ENCODE results near the gene COL7A1. TPM values are rescaled to one million over a fixed set of nuclear protein-coding genes. Genes with fewer than 3 reads are reported as not detected.

COL7A1 gene
- total RNA-seq, 1 experiment from 2014 or later = 8.1 TPM

DNA sequence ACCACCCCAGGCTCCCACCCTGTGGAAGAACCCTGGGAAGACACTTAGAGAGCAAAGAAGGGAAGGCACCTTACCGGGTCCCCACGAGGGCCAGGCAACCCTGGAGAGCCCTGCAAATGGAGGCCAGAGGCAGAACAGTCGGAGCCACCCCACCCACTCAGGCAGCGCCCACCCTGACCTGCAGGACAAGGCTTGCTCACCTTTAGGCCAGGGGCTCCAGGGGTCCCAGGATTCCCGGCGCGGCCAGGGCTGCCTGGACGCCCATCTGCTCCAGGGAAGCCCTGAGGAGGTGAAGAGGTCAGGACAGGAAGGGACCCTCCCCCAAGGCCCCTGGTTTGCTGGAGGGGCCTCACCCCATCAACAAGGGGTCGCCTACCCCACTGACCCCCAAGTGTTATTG, 10.3 kb downstream of the COL7A1 start (continued):
- TF ChIP-seq ZNF317 (CRISPR knock-in tag; IDR thresholded peaks at IDR 0.05; ENCODE audit: borderline replicate concordance, low read depth) (no peak), GABPB1 (CRISPR knock-in tag; IDR thresholded peaks at IDR 0.05) (no peak), MAX (CRISPR knock-in tag; IDR thresholded peaks at IDR 0.05) (no peak)

DNA sequence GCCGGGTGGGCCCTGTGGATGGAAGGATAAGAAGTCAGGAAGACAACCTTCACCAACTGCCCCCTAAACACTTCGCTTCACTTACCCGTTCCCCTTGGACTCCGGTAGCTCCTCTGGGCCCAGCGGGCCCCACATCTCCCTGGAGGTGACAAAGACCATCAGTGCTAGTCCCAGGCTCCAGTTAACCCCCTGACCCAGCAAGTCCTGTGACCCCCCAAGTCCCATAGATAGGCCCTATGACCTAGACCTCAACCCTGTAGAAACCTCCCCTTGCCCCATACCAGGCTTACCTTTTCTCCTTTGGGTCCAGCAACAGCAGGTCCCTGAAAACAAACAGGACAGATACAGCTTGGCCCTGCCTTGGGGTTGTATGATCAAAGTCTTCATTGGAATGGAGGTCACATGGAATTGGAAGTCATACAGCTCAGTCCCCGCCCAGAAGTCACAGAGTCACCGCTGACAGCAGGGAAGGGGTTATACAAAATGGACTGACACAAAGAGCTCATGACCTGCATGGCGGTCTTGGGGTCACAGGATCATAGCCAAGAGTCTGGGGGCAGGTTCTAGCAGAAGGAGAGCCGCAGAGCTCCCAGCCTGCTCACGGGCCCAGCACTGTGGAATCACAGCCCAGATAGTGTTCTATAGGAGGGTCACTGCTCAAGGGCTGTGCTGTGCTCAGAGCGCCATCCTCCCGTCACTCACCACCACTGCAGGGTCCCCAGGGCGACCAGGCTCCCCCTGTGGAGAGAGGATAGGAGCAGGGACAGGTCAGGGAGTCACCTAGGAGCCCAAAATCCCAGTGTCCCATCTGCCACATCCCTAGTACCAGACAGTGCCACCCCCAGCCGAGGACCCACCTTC, 13.3 kb downstream of the COL7A1 start:
- TF ChIP-seq, protein P1, sequence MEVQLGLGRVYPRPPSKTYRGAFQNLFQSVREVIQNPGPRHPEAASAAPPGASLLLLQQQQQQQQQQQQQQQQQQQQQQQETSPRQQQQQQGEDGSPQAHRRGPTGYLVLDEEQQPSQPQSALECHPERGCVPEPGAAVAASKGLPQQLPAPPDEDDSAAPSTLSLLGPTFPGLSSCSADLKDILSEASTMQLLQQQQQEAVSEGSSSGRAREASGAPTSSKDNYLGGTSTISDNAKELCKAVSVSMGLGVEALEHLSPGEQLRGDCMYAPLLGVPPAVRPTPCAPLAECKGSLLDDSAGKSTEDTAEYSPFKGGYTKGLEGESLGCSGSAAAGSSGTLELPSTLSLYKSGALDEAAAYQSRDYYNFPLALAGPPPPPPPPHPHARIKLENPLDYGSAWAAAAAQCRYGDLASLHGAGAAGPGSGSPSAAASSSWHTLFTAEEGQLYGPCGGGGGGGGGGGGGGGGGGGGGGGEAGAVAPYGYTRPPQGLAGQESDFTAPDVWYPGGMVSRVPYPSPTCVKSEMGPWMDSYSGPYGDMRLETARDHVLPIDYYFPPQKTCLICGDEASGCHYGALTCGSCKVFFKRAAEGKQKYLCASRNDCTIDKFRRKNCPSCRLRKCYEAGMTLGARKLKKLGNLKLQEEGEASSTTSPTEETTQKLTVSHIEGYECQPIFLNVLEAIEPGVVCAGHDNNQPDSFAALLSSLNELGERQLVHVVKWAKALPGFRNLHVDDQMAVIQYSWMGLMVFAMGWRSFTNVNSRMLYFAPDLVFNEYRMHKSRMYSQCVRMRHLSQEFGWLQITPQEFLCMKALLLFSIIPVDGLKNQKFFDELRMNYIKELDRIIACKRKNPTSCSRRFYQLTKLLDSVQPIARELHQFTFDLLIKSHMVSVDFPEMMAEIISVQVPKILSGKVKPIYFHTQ (CRISPR knock-in tag; IDR thresholded peaks at IDR 0.05) = no peak
- no peaks in the 10 kb centered on the region for H3K9me3 Mint-ChIP-seq
- no peaks in the 10 kb centered on the region for H3K4me1 Mint-ChIP-seq
- POLR2A ChIA-PET = no interaction called here
- ATAC-seq (no peak; the same call in 1 of the 2 replicates), DNase-seq (ENCODE audit: low spot score) (no peak)
- CTCF ChIA-PET = interaction anchor here (1.1 to 1.6 kb wide), 2 partner anchors 24 to 146 kb away, joined by 3 to 5 read pairs; no protein-coding TSS in a partner anchor
- no peak overlapping the region for H3K4me3 Mint-ChIP-seq
- no peaks in the 10 kb centered on the region for H3K27me3 Mint-ChIP-seq (ENCODE audit: low read depth)
- no peak overlapping the region for H3K27ac Mint-ChIP-seq
- no peaks in the 10 kb centered on the region; the same call in 1 of the 2 replicates for H3K36me3 Mint-ChIP-seq

GRCh38 chr3:48576647-48577046, 18.5 kb downstream of the COL7A1 start:
- DNase-seq (ENCODE audit: low spot score) (no peak), ATAC-seq (no peak)
- H3K36me3 Mint-ChIP-seq = no peaks in the 10 kb centered on the region; the same call in 1 of the 2 replicates
- no peak overlapping the region for H3K4me3 Mint-ChIP-seq
- no peak for TF ChIP-seq STAT6 (CRISPR knock-in tag; conservative IDR thresholded peaks at IDR 0.05; ENCODE audit: low read depth)
- TF ChIP-seq, protein P2, sequence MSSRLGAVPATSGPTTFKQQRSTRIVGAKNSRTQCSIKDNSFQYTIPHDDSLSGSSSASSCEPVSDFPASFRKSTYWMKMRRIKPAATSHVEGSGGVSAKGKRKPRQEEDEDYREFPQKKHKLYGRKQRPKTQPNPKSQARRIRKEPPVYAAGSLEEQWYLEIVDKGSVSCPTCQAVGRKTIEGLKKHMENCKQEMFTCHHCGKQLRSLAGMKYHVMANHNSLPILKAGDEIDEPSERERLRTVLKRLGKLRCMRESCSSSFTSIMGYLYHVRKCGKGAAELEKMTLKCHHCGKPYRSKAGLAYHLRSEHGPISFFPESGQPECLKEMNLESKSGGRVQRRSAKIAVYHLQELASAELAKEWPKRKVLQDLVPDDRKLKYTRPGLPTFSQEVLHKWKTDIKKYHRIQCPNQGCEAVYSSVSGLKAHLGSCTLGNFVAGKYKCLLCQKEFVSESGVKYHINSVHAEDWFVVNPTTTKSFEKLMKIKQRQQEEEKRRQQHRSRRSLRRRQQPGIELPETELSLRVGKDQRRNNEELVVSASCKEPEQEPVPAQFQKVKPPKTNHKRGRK (CRISPR knock-in tag; IDR thresholded peaks at IDR 0.05; ENCODE audit: borderline replicate concordance) = no peak
- TF ChIP-seq, protein P3, sequence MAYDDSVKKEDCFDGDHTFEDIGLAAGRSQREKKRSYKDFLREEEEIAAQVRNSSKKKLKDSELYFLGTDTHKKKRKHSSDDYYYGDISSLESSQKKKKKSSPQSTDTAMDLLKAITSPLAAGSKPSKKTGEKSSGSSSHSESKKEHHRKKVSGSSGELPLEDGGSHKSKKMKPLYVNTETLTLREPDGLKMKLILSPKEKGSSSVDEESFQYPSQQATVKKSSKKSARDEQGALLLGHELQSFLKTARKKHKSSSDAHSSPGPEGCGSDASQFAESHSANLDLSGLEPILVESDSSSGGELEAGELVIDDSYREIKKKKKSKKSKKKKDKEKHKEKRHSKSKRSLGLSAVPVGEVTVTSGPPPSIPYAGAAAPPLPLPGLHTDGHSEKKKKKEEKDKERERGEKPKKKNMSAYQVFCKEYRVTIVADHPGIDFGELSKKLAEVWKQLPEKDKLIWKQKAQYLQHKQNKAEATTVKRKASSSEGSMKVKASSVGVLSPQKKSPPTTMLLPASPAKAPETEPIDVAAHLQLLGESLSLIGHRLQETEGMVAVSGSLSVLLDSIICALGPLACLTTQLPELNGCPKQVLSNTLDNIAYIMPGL (CRISPR knock-in tag; IDR thresholded peaks at IDR 0.05) = no peak
- TF ChIP-seq ZNF263 (CRISPR knock-in tag; IDR thresholded peaks at IDR 0.05; ENCODE audit: low read depth) = no peak
- TF ChIP-seq SOX15 (CRISPR knock-in tag; IDR thresholded peaks at IDR 0.05) = no peak
- TF ChIP-seq ZNF416 (CRISPR knock-in tag; IDR thresholded peaks at IDR 0.05) = no peak
- TF ChIP-seq, protein P4, sequence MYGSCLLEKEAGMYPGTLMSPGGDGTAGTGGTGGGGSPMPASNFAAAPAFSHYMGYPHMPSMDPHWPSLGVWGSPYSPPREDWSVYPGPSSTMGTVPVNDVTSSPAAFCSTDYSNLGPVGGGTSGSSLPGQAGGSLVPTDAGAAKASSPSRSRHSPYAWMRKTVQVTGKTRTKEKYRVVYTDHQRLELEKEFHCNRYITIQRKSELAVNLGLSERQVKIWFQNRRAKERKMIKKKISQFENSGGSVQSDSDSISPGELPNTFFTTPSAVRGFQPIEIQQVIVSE (CRISPR knock-in tag; IDR thresholded peaks at IDR 0.05; ENCODE audit: borderline replicate concordance) = no peak
- no peak for TF ChIP-seq TP53 (CRISPR knock-in tag; IDR thresholded peaks at IDR 0.05)
- TF ChIP-seq NFYB (CRISPR knock-in tag; conservative IDR thresholded peaks at IDR 0.05; ENCODE audit: low read depth) = no peak
- no peak for TF ChIP-seq KAT7 (CRISPR knock-in tag; IDR thresholded peaks at IDR 0.05; ENCODE audit: borderline replicate concordance)
- TF ChIP-seq ZNF121 (CRISPR knock-in tag; IDR thresholded peaks at IDR 0.05) = no peak
- no peak for TF ChIP-seq PREB (CRISPR knock-in tag; IDR thresholded peaks at IDR 0.05; ENCODE audit: borderline replicate concordance)
- ChIA-PET POLR2A (no interaction called here), CTCF (interaction anchor here (1.0 kb wide), 1 partner anchor 19 kb away, joined by 4 read pairs; no protein-coding TSS in a partner anchor)
- no peaks in the 10 kb centered on the region for H3K27me3 Mint-ChIP-seq (ENCODE audit: low read depth)
- no peaks in the 10 kb centered on the region for H3K4me1 Mint-ChIP-seq
- H3K9me3 Mint-ChIP-seq = no peaks in the 10 kb centered on the region
- no peak overlapping the region for H3K27ac Mint-ChIP-seq
